Activated CD4-positive, alpha-beta memory T cell treated with anti-CD3 and anti-CD28 coated beads, Interleukin-2, amount 10 ng/mL, durations not matched to agents 7 days and 5 days (primary cell): Measurements from ENCODE around the gene UXS1. TPM values are rescaled to one million over a fixed set of nuclear protein-coding genes. Genes with fewer than 3 reads are reported as not detected.
"Not testable (repeated sequence)": the region's sequence is repeated elsewhere in the genome, so short reads cannot be mapped to it uniquely, and the experiment has no call there.

ENCODE experiments used
- CTCF ChIA-PET: fragments of 350-600 bp; sonication (Branson Sonifier 250); formaldehyde crosslinking; loops from one replicate; lab custom pipeline; 2021; ENCODE audit warnings: antibody characterized with exemption, inconsistent platforms; lab: Charles Lee
- POLR2A ChIA-PET: fragments of 350-600 bp; sonication (Branson Sonifier 250); formaldehyde crosslinking; loops from one replicate; lab custom pipeline; 2021; ENCODE audit warnings: antibody characterized with exemption; lab: Charles Lee
- DNase-seq: peaks from one replicate; pipeline ENCODE4 v3.0.0-alpha.2; 2020
- H3K27ac Mint-ChIP-seq: one replicate; pipeline ENCODE4 v1.8.0; 2021; ENCODE audit warnings: mild to moderate bottlenecking, mixed read lengths
- H3K27me3 Mint-ChIP-seq: one replicate; pipeline ENCODE4 v1.8.0; 2021; ENCODE audit warnings: mixed read lengths
- H3K36me3 Mint-ChIP-seq: one replicate; pipeline ENCODE4 v1.8.0; 2021; ENCODE audit warnings: low read depth, mixed read lengths
- H3K4me1 Mint-ChIP-seq: one replicate; pipeline ENCODE4 v1.8.0; 2021; ENCODE audit warnings: mixed read lengths
- H3K4me3 Mint-ChIP-seq: one replicate; pipeline ENCODE4 v1.8.0; 2021; ENCODE audit warnings: mild to moderate bottlenecking, mixed read lengths
- H3K9me3 Mint-ChIP-seq: one replicate; pipeline ENCODE4 v1.8.0; 2021; ENCODE audit warnings: mixed read lengths
- total RNA-seq, 2 experiments: library from RNA; stranded (reverse); gene quantifications; one replicate each; pipeline ENCODE4 v1.2.3, GENCODE V29; 2021

The UXS1 gene
- total RNA-seq, 2 experiments from 2014 or later, result 74.4 to 74.6 TPM

DNA sequence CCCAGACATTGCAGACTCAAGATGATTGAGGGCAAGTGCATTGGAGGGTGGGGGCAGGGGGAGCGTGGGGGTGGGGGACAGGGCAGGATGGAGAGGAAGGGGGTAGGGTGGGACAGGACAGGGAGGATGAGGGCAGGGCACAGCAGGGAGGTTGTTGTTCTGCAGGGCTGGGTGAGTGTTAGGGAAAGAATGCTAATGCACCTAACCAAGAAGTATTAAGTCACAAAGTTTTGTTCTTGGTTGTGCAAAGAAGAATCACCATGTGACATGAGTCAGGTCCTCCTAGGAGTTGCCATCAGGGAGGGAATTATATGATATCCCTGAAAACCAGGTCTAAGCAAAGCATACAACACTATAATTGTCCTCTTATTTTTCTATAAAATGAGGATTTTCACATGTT is 10.4 kb upstream of the UXS1 start:
- CTCF ChIA-PET, H3K27me3 Mint-ChIP-seq, H3K4me3 Mint-ChIP-seq, H3K27ac Mint-ChIP-seq, DNase-seq: not testable (repeated sequence)
- Mint-ChIP-seq H3K4me1 (peaks cover 18% of the 10 kb centered on the region), H3K36me3 (peaks cover 15% of the 10 kb centered on the region), H3K9me3 (peaks cover 20% of the 10 kb centered on the region)
- POLR2A ChIA-PET, result interaction anchor here (1.1 to 1.7 kb wide), 2 partner anchors 11 to 66 kb away, joined by 3 to 4 read pairs; no protein-coding TSS in a partner anchor

- CTCF ChIA-PET, result no interaction called here
- no peak for DNase-seq
- POLR2A ChIA-PET, result interaction anchor here (0.5 kb wide), 1 partner anchor 92 kb away, joined by 3 read pairs; no protein-coding TSS in a partner anchor
- H3K27me3 Mint-ChIP-seq, result no peaks in the 10 kb centered on the region
- peaks cover 4% of the 10 kb centered on the region for H3K36me3 Mint-ChIP-seq
- no peak overlapping the region for H3K4me3 Mint-ChIP-seq
- H3K9me3 Mint-ChIP-seq, result peaks cover 3% of the 10 kb centered on the region
- H3K4me1 Mint-ChIP-seq, result peaks cover 18% of the 10 kb centered on the region
- H3K27ac Mint-ChIP-seq, result no peak overlapping the region
Observed at GRCh38 chr2:106201661-106202060, 7.6 kb upstream of the UXS1 start.

GRCh38 chr2:106197878-106198277 is 3.8 kb upstream of the UXS1 start:
- ChIA-PET POLR2A (interaction anchor here (7.4 kb wide), 1 partner anchor 39 kb away, joined by 110 read pairs; no protein-coding TSS in a partner anchor), CTCF (no interaction called here)
- no peak overlapping the region for H3K4me3 Mint-ChIP-seq
- H3K27ac Mint-ChIP-seq, result no peak overlapping the region
- H3K4me1 Mint-ChIP-seq, result peaks cover 10% of the 10 kb centered on the region
- H3K9me3 Mint-ChIP-seq, result no peaks in the 10 kb centered on the region
- no peak for DNase-seq
- peaks cover 1% of the 10 kb centered on the region for H3K36me3 Mint-ChIP-seq
- H3K27me3 Mint-ChIP-seq, result no peaks in the 10 kb centered on the region

- ChIA-PET POLR2A (interaction anchor here (7.4 kb wide), 1 partner anchor 37 kb away, joined by 110 read pairs; no protein-coding TSS in a partner anchor), CTCF (interaction anchor here (1.1 kb wide), 1 partner anchor 91 kb away, joined by 3 read pairs; no protein-coding TSS in a partner anchor)
- Mint-ChIP-seq H3K36me3 (peaks cover 15% of the 10 kb centered on the region), H3K4me3 (no peak overlapping the region), H3K9me3 (no peaks in the 10 kb centered on the region), H3K4me1 (peaks cover 27% of the 10 kb centered on the region), H3K27me3 (no peaks in the 10 kb centered on the region), H3K27ac (no peak overlapping the region)
- no peak for DNase-seq
Observed at GRCh38 chr2:106195981-106196380, 1.9 kb upstream of the UXS1 start.

- peaks cover 16% of the 10 kb centered on the region for H3K36me3 Mint-ChIP-seq
- no peaks in the 10 kb centered on the region for H3K9me3 Mint-ChIP-seq
- ChIA-PET POLR2A (interaction anchor here (0.6 to 7.4 kb wide), 2 partner anchors 36 to 339 kb away, joined by 5 to 110 read pairs; no protein-coding TSS in a partner anchor), CTCF (interaction anchor here (1.0 to 1.1 kb wide), 2 partner anchors 35 to 91 kb away, joined by 3 to 5 read pairs; no protein-coding TSS in a partner anchor)
- peak overlapping the region; percentile 91 for H3K4me3 Mint-ChIP-seq
- no peak for DNase-seq
- H3K27ac Mint-ChIP-seq, result no peak overlapping the region
- peaks cover 31% of the 10 kb centered on the region for H3K4me1 Mint-ChIP-seq
- H3K27me3 Mint-ChIP-seq, result no peaks in the 10 kb centered on the region
Observed at GRCh38 chr2:106195456-106195855, 1.4 kb upstream of the UXS1 start.

- no peak for DNase-seq
- ChIA-PET POLR2A (interaction anchor here (0.8 to 7.4 kb wide), 15 partner anchors 10 to 450 kb away, joined by 3 to 110 read pairs (median 5); no protein-coding TSS in a partner anchor), CTCF (interaction anchor here (1.2 to 1.8 kb wide), 5 partner anchors 27 to 89 kb away, joined by 3 to 15 read pairs (median 7); no protein-coding TSS in a partner anchor)
- Mint-ChIP-seq H3K36me3 (peaks cover 31% of the 10 kb centered on the region), H3K9me3 (no peaks in the 10 kb centered on the region), H3K4me3 (peak overlapping the region; percentile 72), H3K27me3 (no peaks in the 10 kb centered on the region), H3K27ac (peak overlapping the region; percentile 58), H3K4me1 (peaks cover 46% of the 10 kb centered on the region)
Observed at GRCh38 chr2:106193690-106193976, 468 bp downstream of the UXS1 start.

DNA sequence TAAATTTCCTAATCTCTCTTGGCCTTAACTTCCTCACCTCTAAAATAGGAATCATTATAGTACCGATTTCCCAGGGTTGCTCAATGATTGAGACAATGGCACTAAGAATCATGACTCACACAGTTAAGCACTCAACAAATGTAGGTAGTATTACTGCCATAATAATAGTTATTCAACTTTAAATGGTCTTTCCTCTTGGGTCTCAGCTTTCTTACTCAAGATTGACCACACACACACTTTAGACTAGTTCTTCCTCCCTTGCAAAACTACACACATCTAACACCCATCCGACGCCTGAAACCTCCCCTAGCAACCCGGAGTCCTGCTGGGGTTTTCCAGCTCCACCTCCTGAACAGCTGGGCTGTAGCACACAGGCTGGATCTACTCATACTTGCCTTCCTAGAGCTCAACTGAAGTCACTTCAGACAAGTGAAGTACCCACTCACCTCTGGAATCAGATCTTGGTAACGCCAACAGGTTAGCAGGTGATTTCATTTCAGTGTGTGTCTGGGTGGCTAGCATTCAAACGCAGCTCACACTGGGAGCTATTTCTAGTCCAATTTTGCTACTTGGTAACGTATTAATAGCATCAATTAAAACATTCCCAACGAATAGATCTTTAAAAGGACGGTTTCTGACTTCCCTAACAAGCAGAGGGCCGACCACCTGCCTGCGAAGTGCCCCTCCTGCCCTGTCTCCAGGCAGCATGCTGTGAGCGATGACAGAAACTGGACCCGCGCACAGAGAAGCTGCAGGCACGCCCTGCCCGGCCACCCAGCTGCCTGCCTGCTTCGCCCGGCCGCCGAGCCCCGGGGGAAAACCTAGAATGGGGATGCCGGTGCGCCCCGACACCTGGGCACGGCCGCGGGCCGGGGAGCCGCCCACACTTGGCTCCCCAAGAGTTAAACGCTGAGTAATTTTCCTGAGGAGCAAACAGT is 1.1 kb downstream of the UXS1 start:
- Mint-ChIP-seq H3K36me3 (peaks cover 36% of the 10 kb centered on the region), H3K4me1 (peaks cover 52% of the 10 kb centered on the region), H3K27me3 (no peaks in the 10 kb centered on the region), H3K27ac (peak overlapping the region; percentile 58), H3K9me3 (no peaks in the 10 kb centered on the region), H3K4me3 (peak overlapping the region; percentile 72)
- POLR2A ChIA-PET, result interaction anchor here (0.8 to 7.4 kb wide), 17 partner anchors 9 to 449 kb away, joined by 3 to 110 read pairs (median 5); partner anchors contain the start of gene NCK2
- CTCF ChIA-PET, result interaction anchor here (0.8 to 1.8 kb wide), 7 partner anchors 16 to 88 kb away, joined by 3 to 15 read pairs (median 5); no protein-coding TSS in a partner anchor
- DNase-seq, result peak; percentile 59

- Mint-ChIP-seq H3K4me1 (peaks cover 57% of the 10 kb centered on the region), H3K27ac (no peak overlapping the region), H3K36me3 (peaks cover 37% of the 10 kb centered on the region), H3K4me3 (peak overlapping the region; percentile 4), H3K9me3 (no peaks in the 10 kb centered on the region), H3K27me3 (no peaks in the 10 kb centered on the region)
- POLR2A ChIA-PET, result interaction anchor here (7.4 kb wide), 1 partner anchor 32 kb away, joined by 110 read pairs; no protein-coding TSS in a partner anchor
- DNase-seq, result no peak
- CTCF ChIA-PET, result interaction anchor here (1.1 kb wide), 1 partner anchor 31 kb away, joined by 3 read pairs; no protein-coding TSS in a partner anchor
Observed at GRCh38 chr2:106191511-106192016, 2.5 kb downstream of the UXS1 start.

DNA sequence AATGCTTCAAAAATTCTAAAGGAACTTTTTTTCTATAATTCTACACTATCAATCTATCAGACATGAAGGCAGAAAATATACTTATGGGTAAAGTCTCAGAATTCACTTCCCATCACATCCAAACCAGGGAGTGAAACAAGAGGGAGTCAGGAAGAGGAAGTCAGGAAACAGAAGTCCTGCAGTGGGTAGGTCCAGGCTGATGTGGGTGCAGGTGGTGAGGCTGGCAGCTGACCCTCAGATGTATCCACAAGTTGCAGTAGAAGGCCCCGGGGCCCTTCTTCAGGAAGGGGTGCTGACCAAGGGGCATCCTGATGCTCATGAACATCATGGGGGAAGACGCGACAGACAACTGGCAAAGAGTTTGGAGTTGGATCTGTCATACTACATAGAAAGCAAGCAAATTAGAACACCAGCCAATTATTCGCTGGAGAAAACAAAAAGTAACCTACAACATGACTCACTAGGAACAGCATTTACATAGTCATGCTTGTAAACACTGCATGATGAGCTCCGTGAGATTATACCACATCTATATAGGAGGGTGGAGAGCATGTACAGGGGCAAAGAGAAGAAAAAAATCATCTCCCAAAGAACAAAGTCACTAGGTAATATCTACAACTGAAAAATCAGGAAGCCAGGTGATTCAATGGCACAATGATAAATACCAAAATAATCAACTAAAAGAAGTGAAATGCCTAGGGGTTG is 4.2 kb downstream of the UXS1 start:
- no peaks in the 10 kb centered on the region for H3K27me3 Mint-ChIP-seq
- CTCF ChIA-PET, result no interaction called here
- H3K36me3 Mint-ChIP-seq, result peaks cover 41% of the 10 kb centered on the region
- peaks cover 59% of the 10 kb centered on the region for H3K4me1 Mint-ChIP-seq
- DNase-seq, result no peak
- POLR2A ChIA-PET, result no interaction called here
- H3K9me3 Mint-ChIP-seq, result no peaks in the 10 kb centered on the region
- H3K27ac Mint-ChIP-seq, result peak overlapping the region; percentile 37
- H3K4me3 Mint-ChIP-seq, result no peak overlapping the region

- H3K4me1 Mint-ChIP-seq, result peaks cover 59% of the 10 kb centered on the region
- no peak overlapping the region for H3K4me3 Mint-ChIP-seq
- ChIA-PET CTCF (no interaction called here), POLR2A (no interaction called here)
- H3K27me3 Mint-ChIP-seq, result no peaks in the 10 kb centered on the region
- DNase-seq, result no peak
- H3K27ac Mint-ChIP-seq, result no peak overlapping the region
- no peaks in the 10 kb centered on the region for H3K9me3 Mint-ChIP-seq
- peaks cover 43% of the 10 kb centered on the region for H3K36me3 Mint-ChIP-seq
Observed at GRCh38 chr2:106189325-106189724, 4.8 kb downstream of the UXS1 start.

DNA sequence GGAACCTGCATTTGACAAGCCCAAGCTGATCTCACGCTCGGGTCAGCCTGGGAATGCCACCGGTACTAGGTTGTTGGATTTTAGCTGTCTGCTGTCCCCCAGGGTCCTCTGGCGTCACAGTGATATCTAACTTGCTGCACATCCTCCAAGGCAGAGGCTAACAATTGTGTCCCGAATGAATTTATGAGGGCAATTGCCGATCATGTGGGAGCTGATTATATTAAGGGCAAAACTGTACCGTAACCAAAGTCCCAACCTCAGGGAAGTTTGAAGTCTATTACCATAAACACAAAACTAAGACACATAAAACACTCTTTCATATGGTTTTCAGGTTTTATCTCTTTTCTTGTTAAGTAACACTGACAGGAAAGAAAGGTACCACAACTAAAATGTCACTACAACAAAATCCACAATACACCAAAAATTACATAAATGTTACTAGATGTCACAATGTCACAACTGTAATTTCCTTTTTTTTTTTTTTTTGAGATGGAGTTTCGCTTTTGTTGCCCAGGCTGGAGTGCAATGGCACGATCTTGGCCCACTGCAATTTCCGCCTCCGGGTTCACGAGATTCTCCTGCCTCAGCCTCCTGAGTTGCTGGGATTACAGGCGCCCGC is 6.7 kb downstream of the UXS1 start:
- Mint-ChIP-seq H3K4me1 (peaks cover 58% of the 10 kb centered on the region), H3K27me3 (no peaks in the 10 kb centered on the region), H3K9me3 (no peaks in the 10 kb centered on the region), H3K27ac (no peak overlapping the region), H3K4me3 (no peak overlapping the region), H3K36me3 (peaks cover 40% of the 10 kb centered on the region)
- ChIA-PET CTCF (no interaction called here), POLR2A (no interaction called here)
- DNase-seq, result no peak
